HG03039 (cell line): ENCODE measurements around the gene GRIA4.
"Not testable (repeated sequence)": the region's sequence is repeated elsewhere in the genome, so short reads cannot be mapped to it uniquely, and the experiment has no call there.

Source experiments
- ATAC-seq: cut with Tn5 transposase; IDR thresholded peaks from one replicate; pipeline ENCODE4 v1.9.1; 2021; ENCODE audit warnings: mild to moderate bottlenecking, moderate library complexity; ENCODE audit not compliant: unreplicated experiment

The GRIA4 gene

DNA sequence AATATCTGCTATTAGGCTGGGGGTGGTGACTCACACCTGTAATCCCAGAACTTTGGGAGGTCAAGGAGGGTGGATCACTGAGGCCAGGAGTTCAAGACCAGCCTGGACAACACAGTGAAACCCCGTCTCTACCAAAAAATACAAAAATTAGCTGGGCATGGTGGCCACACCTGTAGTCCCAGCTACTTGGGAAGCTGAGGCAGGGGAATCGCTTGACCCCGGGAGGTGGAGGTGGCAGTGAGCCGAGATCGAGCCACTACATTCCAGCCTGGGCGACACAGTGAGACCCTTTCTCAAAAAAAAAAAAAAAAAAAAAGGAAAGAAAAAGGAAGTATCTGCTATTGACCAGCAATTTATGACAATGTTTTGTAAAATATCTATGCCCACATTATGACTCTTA lies 176.0 kb downstream of the GRIA4 start:
- not testable (repeated sequence) for ATAC-seq

- ATAC-seq = no peak
Observed at GRCh38 chr11:105786741-105787140, 176.9 kb downstream of the GRIA4 start.

DNA sequence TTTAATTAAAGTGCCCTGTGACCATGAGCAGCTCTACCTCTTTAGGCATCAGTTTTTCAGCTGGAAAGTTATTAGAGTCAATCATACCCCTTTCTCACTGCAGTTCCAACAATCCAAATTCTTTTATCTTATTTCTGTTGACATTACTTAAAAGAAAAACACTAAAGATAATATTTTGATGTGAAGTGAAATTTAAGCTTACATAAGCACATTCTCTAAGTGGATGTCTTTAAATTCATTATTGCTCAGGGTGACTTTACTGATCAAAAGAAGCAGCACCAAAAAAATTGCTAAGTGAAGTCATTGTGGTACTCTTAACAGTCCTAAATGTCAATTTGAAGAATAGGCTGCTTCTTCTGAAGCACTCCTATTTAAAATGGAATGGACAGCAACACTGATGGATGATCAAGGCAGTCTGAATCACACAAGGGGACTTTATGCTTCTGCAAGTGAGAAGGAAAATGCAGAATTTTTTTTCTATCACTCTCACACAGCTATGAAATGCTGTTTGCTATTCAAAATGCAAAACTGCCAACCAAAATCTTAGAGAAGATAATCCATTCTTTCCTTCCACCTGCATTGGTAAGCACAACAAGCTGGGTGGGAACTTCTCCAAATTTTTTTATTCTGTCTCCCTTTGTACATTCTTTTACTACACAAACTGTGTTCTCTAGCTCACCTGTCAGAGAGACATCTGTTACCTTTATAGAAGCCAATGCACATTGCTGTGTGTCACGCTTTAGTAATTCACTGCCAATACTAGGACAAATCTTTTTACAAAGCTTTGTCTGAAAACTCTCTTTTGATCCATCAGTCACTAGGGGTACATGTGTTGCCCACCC lies 179.9 kb downstream of the GRIA4 start:
- ATAC-seq = no peak

GRCh38 chr11:105790840-105791239 lies 181.0 kb downstream of the GRIA4 start:
- no peak for ATAC-seq

DNA sequence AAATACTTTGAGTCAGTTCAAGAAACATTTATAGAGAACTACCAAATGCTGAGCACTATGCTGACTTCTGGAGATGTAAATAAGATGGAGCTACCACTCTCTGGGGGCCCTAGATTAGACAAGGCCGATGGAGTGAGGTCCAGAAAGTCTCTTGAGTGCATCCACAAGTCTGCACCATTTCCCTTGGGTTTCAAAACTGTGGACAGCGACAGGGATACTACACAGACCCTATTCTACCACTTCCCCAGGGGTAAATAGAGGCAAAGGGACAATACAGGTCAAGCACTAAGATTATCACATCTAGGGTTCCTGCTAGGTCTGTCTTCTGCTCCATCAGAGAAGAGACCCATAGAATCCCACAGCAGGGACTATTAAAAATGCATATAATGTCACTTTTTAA lies 183.2 kb downstream of the GRIA4 start:
- no peak for ATAC-seq

DNA sequence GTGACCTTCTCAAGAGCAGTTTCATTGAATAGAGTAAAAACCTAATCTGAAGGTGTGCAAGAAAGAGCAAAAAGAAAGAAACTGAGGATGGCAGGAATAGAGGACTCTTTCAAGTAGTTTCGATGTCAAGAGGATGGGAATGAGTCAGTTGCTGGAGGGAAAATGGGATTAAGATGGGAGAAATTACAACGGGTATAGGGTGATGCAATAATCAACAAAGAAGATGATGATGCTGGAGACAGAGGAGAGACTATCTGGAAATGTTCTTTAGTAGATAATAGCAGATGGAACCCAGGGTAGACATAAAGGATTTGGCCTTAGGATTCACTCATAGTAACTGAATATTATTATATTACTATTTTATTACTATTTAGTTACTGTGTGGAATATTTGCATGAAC lies 189.4 kb downstream of the GRIA4 start:
- no peak for ATAC-seq

DNA sequence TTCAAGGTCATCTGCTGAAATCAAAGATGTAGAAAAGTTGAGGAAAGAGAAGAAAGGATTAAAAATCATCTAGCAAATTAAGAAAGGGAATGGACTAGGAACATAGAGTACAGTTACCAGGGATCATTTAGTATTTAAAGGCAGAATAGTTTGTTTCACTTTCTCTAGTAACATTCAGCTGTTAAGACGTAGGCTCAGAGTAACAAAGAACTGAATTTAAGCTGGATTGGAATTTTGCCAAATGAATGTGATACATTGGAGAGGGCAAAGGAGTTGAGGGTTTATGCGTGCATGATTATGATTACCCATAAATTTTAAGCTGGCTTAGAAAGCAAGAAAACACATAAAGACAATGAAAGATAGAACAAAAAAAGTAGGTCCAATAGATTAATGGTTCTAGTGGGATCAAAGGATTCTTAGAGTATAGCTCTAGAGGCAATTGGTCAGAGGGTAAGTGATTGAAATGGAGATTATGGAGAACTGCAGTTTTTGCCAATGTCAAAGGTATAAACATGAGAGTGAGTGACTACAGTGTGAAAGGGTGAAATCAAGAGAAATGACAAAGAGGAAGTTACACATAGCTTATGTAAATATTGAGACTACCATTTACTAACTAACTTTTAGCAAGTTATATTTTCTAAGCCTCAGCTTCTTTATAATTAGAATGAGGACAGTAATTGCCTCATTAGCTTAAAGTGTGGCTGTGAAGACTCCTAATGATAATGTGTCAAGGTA lies 190.0 kb downstream of the GRIA4 start:
- no peak for ATAC-seq

GRCh38 chr11:105802390-105802789 lies 192.5 kb downstream of the GRIA4 start:
- ATAC-seq = no peak

GRCh38 chr11:105811242-105811641 lies 201.4 kb downstream of the GRIA4 start:
- no peak for ATAC-seq

GRCh38 chr11:105821372-105821771 lies 211.5 kb downstream of the GRIA4 start:
- ATAC-seq = no peak

DNA sequence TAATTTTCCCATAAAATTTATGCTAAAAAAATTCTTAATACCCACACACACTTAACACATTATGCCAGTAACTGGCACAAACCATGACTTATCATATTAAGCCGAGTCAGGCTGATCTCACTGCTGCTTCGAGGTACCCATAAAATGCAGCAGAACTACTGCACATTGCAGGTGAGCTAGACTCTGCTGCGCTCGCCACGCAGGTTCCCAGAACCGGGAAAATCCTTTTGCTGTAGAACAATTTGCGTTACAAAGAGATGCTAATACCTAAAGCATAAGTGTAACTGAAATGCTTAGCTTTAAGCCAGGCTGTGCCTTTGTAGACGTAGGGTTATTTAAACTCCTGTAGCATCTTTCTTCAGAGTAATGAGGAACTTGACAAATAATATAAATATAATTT lies 211.9 kb downstream of the GRIA4 start:
- no peak for ATAC-seq

DNA sequence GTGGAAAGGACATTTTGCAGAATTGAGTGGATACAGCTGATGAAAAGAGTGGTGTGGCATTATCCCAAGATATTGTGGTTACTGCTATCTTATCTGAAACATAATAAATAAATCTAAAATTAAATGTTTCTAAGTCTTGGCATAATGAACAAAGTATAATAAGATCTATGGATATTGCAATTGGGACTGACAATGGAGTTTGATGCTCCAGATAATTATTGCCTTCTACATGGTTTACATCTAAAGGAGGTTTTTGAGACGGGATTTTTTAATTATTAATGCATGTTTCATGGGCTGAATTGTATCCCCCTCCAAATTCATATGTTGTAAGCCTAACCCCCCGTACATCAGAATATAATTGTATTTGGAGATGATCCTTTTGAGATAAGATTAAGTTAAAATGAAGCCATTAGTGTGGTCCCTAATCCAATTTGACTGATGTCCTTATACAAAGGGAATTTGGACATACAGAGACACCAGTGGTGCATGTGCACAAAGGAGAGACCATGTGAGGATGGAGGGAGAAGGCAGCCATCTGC lies 213.7 kb downstream of the GRIA4 start:
- no peak for ATAC-seq

DNA sequence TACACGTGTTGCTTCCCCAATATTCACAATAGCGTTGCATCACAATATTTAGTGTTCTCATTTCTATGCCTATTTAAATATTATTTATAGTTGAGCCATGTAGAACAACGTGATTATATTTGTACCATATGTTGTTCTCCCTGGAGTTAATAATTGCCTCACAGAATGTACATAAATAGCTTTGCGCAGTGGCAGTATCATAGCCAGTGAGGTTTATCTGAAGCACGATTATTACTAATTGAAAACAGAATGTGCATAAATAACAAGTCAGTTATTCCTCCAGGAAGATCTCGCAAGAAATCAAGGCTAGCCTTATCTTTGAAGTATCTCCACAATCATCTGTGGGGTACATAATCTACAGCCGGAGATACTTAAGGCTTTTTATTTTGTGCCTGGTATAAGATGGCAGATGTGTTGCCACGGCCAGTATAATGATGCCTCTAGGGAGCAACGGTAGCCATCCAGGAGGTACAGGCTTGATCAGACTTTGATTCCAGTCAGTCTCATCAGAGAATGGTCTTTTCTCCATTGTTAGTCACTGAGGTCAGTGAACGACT lies 214.7 kb downstream of the GRIA4 start:
- ATAC-seq = no peak

DNA sequence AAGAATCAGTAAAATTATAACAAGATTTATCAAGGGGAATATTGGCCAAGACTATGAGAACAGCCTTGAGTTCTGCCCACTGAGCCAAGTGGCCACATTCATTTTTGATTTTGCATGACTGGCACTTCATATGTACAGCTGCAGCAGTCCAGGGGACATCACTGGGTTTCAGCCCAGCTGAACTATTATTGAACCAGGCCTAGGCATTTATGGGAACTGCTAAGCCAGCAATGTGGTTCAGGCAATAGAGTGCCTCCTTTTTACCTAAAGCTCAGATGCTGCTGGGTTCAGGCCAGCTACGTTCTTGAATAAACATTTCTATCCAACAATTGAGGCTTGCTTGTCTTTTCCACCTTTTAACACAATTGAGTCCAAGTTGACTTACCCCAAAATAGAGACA lies 215.3 kb downstream of the GRIA4 start:
- no peak for ATAC-seq

DNA sequence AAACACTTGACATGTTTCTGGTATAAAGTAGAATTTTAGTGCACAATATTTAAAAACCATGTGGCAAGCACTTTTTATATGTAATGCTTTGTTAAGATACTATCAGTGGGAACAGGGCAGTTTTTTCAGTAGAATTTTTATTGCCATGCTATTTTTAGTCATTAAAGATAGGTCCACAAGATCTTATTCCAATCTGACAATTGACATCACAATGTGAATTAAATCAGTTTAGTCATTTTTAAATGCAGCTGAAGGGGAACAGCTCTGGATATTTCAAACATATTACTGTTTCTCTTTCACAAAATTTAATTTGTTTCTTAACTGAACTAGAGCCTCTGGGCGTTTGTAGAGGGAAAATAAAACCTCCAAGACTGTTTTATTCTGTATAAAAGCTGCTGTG lies 218.0 kb downstream of the GRIA4 start:
- ATAC-seq = no peak

- peak; percentile 95 for ATAC-seq
Observed at GRCh38 chr11:105829084-105829483, 219.2 kb downstream of the GRIA4 start.

DNA sequence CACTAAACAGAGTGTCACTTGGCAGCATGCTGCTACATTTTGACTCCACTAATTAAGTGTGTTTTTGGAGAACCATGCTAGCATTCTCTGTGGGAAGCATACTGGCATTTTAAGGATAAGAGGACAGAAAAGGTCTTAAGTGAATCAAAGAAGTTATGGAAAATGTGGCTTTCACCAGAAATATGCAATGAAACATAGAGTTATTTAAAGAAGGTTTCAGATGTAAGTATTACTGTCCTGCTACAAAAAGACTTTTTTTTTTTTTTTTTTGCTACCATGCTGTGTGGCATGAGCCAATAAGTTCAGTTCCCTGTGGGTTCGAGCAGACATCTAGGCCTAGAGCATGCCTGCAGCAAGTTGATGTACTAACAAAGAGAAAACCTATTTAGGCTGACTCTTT lies 224.6 kb downstream of the GRIA4 start:
- ATAC-seq = no peak

- no peak for ATAC-seq
Observed at GRCh38 chr11:105838668-105839384, 229.0 kb downstream of the GRIA4 start.

GRCh38 chr11:105840391-105840790 lies 230.5 kb downstream of the GRIA4 start:
- no peak for ATAC-seq

DNA sequence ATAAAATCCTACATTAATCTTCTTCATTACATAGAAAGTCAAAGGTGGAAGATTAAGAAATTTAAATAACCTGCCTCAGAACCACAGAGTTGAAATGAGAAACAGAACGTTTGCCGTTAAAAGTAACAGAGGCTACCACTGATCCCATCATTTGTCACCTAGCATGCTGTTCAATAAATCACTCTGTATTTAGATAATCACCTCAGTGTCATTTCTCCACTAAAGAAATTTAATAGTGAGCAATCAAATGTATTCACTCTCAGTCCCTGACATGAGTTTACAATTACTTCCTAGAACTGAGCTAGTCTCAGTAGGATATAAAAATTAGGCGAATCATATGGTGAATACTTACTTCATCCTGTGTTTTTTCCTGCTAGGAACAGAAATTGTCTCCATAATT lies 242.5 kb downstream of the GRIA4 start:
- ATAC-seq = no peak

DNA sequence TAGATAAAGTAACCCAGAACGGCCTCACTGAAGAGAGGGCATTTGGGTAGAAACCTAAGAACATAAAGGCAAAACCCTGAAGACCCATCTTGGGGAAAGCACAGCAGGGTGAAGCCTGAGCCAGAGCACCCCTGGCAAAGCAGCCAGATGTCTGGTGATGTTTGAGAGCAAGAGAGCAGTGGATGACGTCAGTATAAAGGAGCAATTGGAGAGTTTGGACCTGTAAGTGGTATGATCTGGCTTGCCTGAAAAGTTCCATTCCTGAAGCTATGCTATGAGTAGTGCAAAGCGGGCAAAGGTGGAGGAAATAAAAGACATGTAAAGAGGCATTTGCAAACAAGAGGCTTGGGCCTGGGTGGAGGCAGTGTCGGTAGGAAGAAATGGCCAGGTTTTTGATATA lies 244.4 kb downstream of the GRIA4 start:
- ATAC-seq = no peak
